ENCODE measurements around the gene DIS3.
A peak's percentile ranks its signal among the peaks of the same experiment; 100 is the strongest.
"Not testable (repeated sequence)": the region's sequence is repeated elsewhere in the genome, so short reads cannot be mapped to it uniquely, and the experiment has no call there.

Gene DIS3

GRCh38 chr13:72805676-72806346 lies 24.1 kb upstream of the DIS3 start:
- Histone ChIP-seq H3K27ac (no peak overlapping the region), H3K36me3 (peaks cover 30 to 74% (median 58%) of the 10 kb centered on the region in 11 experiments), H3K9me3 (replicated peaks in 1 of 11) (peaks cover 0 to 6% (median 0%) of the 10 kb centered on the region in 11 experiments; a peak in 4 of 22 replicates), H3K4me3 (no peak overlapping the region), H3K9ac (no peak overlapping the region), H4K20me1 (peaks cover 0 to 7% (median 0%) of the 10 kb centered on the region in 11 experiments; a peak in 3 of 22 replicates), H3K4me2 (no peak overlapping the region), H3K4me1 (no peaks in the 10 kb centered on the region), H3K27me3 (no peaks in the 10 kb centered on the region)
- TF ChIP-seq Cebpa-rat (IDR thresholded peaks at IDR 0.05): no peak

- peaks cover 0 to 11% (median 0%) of the 10 kb centered on the region in 11 experiments; a peak in 4 of 22 replicates for H4K20me1 ChIP-seq
- no peak overlapping the region for H3K27ac ChIP-seq
- H3K27me3 ChIP-seq: no peaks in the 10 kb centered on the region
- peaks cover 0 to 6% (median 0%) of the 10 kb centered on the region in 11 experiments; a peak in 4 of 22 replicates for H3K9me3 ChIP-seq (replicated peaks in 1 of 11)
- peaks cover 42 to 83% (median 72%) of the 10 kb centered on the region in 11 experiments for H3K36me3 ChIP-seq
- no peak overlapping the region for H3K4me2 ChIP-seq
- TF ChIP-seq Cebpa-rat (IDR thresholded peaks at IDR 0.05): no peak
- H3K4me1 ChIP-seq: no peaks in the 10 kb centered on the region
- H3K4me3 ChIP-seq: no peak overlapping the region
- no peak overlapping the region for H3K9ac ChIP-seq
These were observed 22.6 kb upstream of the DIS3 start for GRCh38 chr13:72804301-72804700.

GRCh38 chr13:72798817-72799216 lies 17.1 kb upstream of the DIS3 start:
- Histone ChIP-seq H3K4me2 (no peak overlapping the region), H3K4me3 (no peak overlapping the region), H3K4me1 (no peaks in the 10 kb centered on the region), H3K36me3 (peaks cover 68 to 97% (median 93%) of the 10 kb centered on the region in 11 experiments), H3K27ac (no peak overlapping the region), H3K27me3 (no peaks in the 10 kb centered on the region), H3K9me3 (replicated peaks in 1 of 11) (peaks cover 0 to 8% (median 1%) of the 10 kb centered on the region in 11 experiments; a peak in 5 of 22 replicates), H4K20me1 (peaks cover 0 to 5% (median 0%) of the 10 kb centered on the region in 11 experiments; a peak in 4 of 22 replicates), H3K9ac (no peak overlapping the region)
- TF ChIP-seq Cebpa-rat (IDR thresholded peaks at IDR 0.05): no peak

GRCh38 chr13:72792640-72793039 lies 10.9 kb upstream of the DIS3 start:
- Histone ChIP-seq H3K9me3 (replicated peaks in 1 of 11) (peaks cover 0 to 28% (median 8%) of the 10 kb centered on the region in 11 experiments; a peak in 6 of 22 replicates), H3K27ac (no peak overlapping the region), H3K9ac (no peak overlapping the region), H3K36me3 (peaks cover 68 to 100% (median 85%) of the 10 kb centered on the region in 11 experiments), H3K27me3 (no peaks in the 10 kb centered on the region), H3K4me2 (no peak overlapping the region), H3K4me1 (peaks cover 0 to 17% (median 0%) of the 10 kb centered on the region in 10 experiments; a peak in 4 of 20 replicates), H4K20me1 (peaks cover 0 to 24% (median 0%) of the 10 kb centered on the region in 11 experiments; a peak in 6 of 22 replicates), H3K4me3 (no peak overlapping the region)
- TF ChIP-seq Cebpa-rat (IDR thresholded peaks at IDR 0.05): no peak

- Histone ChIP-seq H3K4me1 (peaks cover 0 to 27% (median 3%) of the 10 kb centered on the region in 10 experiments; a peak in 15 of 20 replicates), H3K4me3 (no peak overlapping the region), H3K9me3 (replicated peaks in 1 of 11) (peaks cover 0 to 20% (median 6%) of the 10 kb centered on the region in 11 experiments; a peak in 6 of 22 replicates), H4K20me1 (peaks cover 0 to 47% (median 3%) of the 10 kb centered on the region in 11 experiments; a peak in 6 of 22 replicates), H3K27ac (peak overlapping the region in 1 of 11 experiments; percentile 20; a peak in 1 of 22 replicates), H3K36me3 (peaks cover 54 to 100% (median 86%) of the 10 kb centered on the region in 11 experiments), H3K27me3 (no peaks in the 10 kb centered on the region), H3K9ac (0 out of 22 replicates have a peak overlapping the region, but pooled peaks of 1 of the 11 experiments have one; percentile 51), H3K4me2 (peak overlapping the region in 2 of 11 experiments; percentile 42 to 70; a peak in 4 of 22 replicates)
- TF ChIP-seq Cebpa-rat (IDR thresholded peaks at IDR 0.05): no peak
These were observed 7.1 kb upstream of the DIS3 start for GRCh38 chr13:72788831-72789230.

GRCh38 chr13:72784679-72785078 lies 3.0 kb upstream of the DIS3 start:
- H3K36me3 ChIP-seq: peaks cover 19 to 71% (median 46%) of the 10 kb centered on the region in 11 experiments
- H3K4me3 ChIP-seq; H3K27ac ChIP-seq; H3K9ac ChIP-seq; H3K9me3 ChIP-seq (replicated peaks in 1 of 11); H3K27me3 ChIP-seq: not testable (repeated sequence)
- peaks cover 10 to 48% (median 24%) of the 10 kb centered on the region in 10 experiments for H3K4me1 ChIP-seq
- H3K4me2 ChIP-seq: peak overlapping the region in 5 of 11 experiments; percentile 0 to 81 (median 5); a peak in 3 of 22 replicates
- H4K20me1 ChIP-seq: peaks cover 0 to 57% (median 17%) of the 10 kb centered on the region in 11 experiments; a peak in 15 of 22 replicates

- Histone ChIP-seq H3K36me3 (peaks cover 33 to 69% (median 46%) of the 10 kb centered on the region in 11 experiments), H4K20me1 (peaks cover 6 to 64% (median 32%) of the 10 kb centered on the region in 11 experiments; a peak in 20 of 22 replicates), H3K9ac (peak overlapping the region; percentile 85 to 95 (median 89)), H3K27ac (peak overlapping the region; percentile 59 to 91 (median 88); a peak in 21 of 22 replicates), H3K4me3 (peak overlapping the region; percentile 90 to 99 (median 94)), H3K4me1 (peaks cover 16 to 42% (median 31%) of the 10 kb centered on the region in 10 experiments), H3K27me3 (no peaks in the 10 kb centered on the region), H3K4me2 (peak overlapping the region; percentile 59 to 93 (median 81)), H3K9me3 (replicated peaks in 1 of 11) (no peaks in the 10 kb centered on the region; a peak in 1 of 22 replicates)
- TF ChIP-seq Cebpa-rat (IDR thresholded peaks at IDR 0.05): no peak
These were observed 1.0 kb upstream of the DIS3 start for GRCh38 chr13:72782717-72783116.

GRCh38 chr13:72774019-72774418 lies 7.7 kb downstream of the DIS3 start:
- Histone ChIP-seq H3K9ac (no peak overlapping the region), H4K20me1 (peaks cover 10 to 55% (median 33%) of the 10 kb centered on the region in 11 experiments; a peak in 21 of 22 replicates), H3K9me3 (replicated peaks in 1 of 11) (no peaks in the 10 kb centered on the region), H3K27ac (no peak overlapping the region), H3K27me3 (no peaks in the 10 kb centered on the region), H3K4me2 (no peak overlapping the region), H3K36me3 (peaks cover 93 to 100% (median 96%) of the 10 kb centered on the region in 11 experiments), H3K4me1 (peaks cover 1 to 4% (median 2%) of the 10 kb centered on the region in 10 experiments; a peak in 18 of 20 replicates), H3K4me3 (no peak overlapping the region)
- no peak for TF ChIP-seq Cebpa-rat (IDR thresholded peaks at IDR 0.05)

- Histone ChIP-seq H3K9me3 (replicated peaks in 1 of 11) (no peaks in the 10 kb centered on the region), H3K27me3 (no peaks in the 10 kb centered on the region), H3K9ac (no peak overlapping the region), H3K27ac (no peak overlapping the region), H3K4me1 (no peaks in the 10 kb centered on the region), H3K36me3 (peaks cover 97 to 100% (median 100%) of the 10 kb centered on the region in 11 experiments), H3K4me3 (no peak overlapping the region), H4K20me1 (peaks cover 0 to 30% (median 6%) of the 10 kb centered on the region in 11 experiments; a peak in 8 of 22 replicates), H3K4me2 (no peak overlapping the region)
- no peak for TF ChIP-seq Cebpa-rat (IDR thresholded peaks at IDR 0.05)
These were observed 18.3 kb downstream of the DIS3 start for GRCh38 chr13:72763411-72763810.
